GM23248 (cell line): ENCODE results near the gene LRRC59.

Experiments
- EZH2 ChIP-seq: fragments of 200-600 bp; sonication (generic); IDR thresholded peaks from 2 replicates; pipeline ENCODE4 v1.6.1; 2018; ENCODE audit warnings: antibody characterized with exemption, mild to moderate bottlenecking; ENCODE audit not compliant: insufficient read depth, poor library complexity, severe bottlenecking
- EZH2phosphoT487 ChIP-seq: fragments of 200-600 bp; sonication (generic); IDR thresholded peaks from 2 replicates; pipeline ENCODE4 v1.6.1; 2018; ENCODE audit warnings: antibody characterized with exemption, moderate library complexity, mild to moderate bottlenecking, low read depth; ENCODE audit not compliant: insufficient read depth

DNA sequence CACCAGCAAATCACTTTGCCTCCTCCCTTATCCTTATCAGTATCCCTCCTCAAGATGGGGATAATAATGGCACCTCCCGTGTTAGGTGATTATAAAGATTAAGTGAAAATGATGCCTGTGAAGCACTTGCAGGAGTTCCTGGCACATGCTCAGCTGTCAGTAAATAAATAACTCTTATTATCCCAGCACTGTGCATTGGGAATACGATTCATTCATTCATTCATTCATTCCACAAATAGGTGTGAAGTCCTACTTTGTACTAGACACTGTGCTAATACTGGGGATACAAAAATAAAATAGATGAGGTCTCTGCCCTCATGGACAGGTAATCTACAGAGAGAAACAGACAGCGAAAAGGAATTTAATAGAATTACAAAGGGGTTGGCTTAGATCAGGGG lies 49.4 kb downstream of the LRRC59 start:
- TF ChIP-seq EZH2phosphoT487 (no peak), EZH2 (no peak)
